ENCODE results near the gene ATF7. TPM values are rescaled to one million over a fixed set of nuclear protein-coding genes. Genes with fewer than 3 reads are reported as not detected.

ATF7 gene
- total and polyA plus RNA-seq, 2 of the 4 experiments (the other 2 are of a cell fraction): 7.0 to 16.3 TPM

- peaks cover 7% of the 10 kb centered on the region for H3K4me1 ChIP-seq (ENCODE audit: control insufficient read depth, insufficient read depth, low read length)
- no peak overlapping the region for H3K4ac ChIP-seq (ENCODE audit: low read depth, low read length)
- TF ChIP-seq SMC3 (IDR thresholded peaks at IDR 0.05; ENCODE audit: low read depth, low read length) (no peak), BHLHE40 (IDR thresholded peaks at IDR 0.05; ENCODE audit: low read depth, low read length) (no peak), MAZ (IDR thresholded peaks at IDR 0.05; ENCODE audit: borderline replicate concordance, low read depth, low read length) (no peak), MAFK (IDR thresholded peaks at IDR 0.05; ENCODE audit: low read depth, low read length) (no peak)
- peaks cover 8% of the 10 kb centered on the region for H3K9me1 ChIP-seq (ENCODE audit: insufficient read depth, low read length)
- no peak overlapping the region for H2BK120ac ChIP-seq (ENCODE audit: low read depth, low read length)
- H3K4me2 ChIP-seq (ENCODE audit: low read depth, low read length): no peak overlapping the region
- no peak overlapping the region for H4K91ac ChIP-seq (ENCODE audit: insufficient read depth, low read depth, low read length)
- no peak overlapping the region for H4K5ac ChIP-seq (ENCODE audit: low read depth, low read length)
- no TSS peak for BruUV-seq (replicated peaks)
- ChIA-PET CTCF (no interaction called here), POLR2A (ENCODE audit: unreplicated experiment) (no interaction called here)
- H3K14ac ChIP-seq (replicated peaks; ENCODE audit: low read depth, low read length): no peak overlapping the region
- H3K36me3 ChIP-seq (ENCODE audit: control insufficient read depth, insufficient read depth, low read length): peaks cover 31% of the 10 kb centered on the region
- no peak overlapping the region for H4K8ac ChIP-seq (ENCODE audit: low read depth in 2 of 2, low read length in 2 of 2)
- no peak overlapping the region for H2AK5ac ChIP-seq (ENCODE audit: low read depth, low read length)
- H3K79me1 ChIP-seq (ENCODE audit: low read depth in 1 of 2, low read length in 2 of 2): peaks cover 8 to 44% of the 10 kb centered on the region in 2 experiments; a peak in 3 of 4 replicates
- H2AFZ ChIP-seq (replicated peaks; ENCODE audit: low read length, poor library complexity): no peak overlapping the region
- WGBS, 2 experiments (ENCODE audit: extremely low coverage in 2 of 2, insufficient read length in 1 of 2): no CpG with 5 or more reads among the region's 2 CpGs
- no peak overlapping the region for H3K18ac ChIP-seq (ENCODE audit: low read depth, low read length)
- dilution Hi-C loops (cut with HindIII; ENCODE audit: low sequenced_read_pairs, unreplicated experiment): no loop called here
- intact Hi-C loops (cut with micrococcal nuclease): loop anchor here (5.0 kb wide), 1 partner anchor 294 kb away; no protein-coding TSS in a partner anchor
- no peak overlapping the region for H3K4me3 ChIP-seq (ENCODE audit: insufficient read depth, low read depth, low read length)
- H3K56ac ChIP-seq (ENCODE audit: extremely low read depth, insufficient read depth, low read length): no peak overlapping the region
- in situ Hi-C loops (cut with MboI; ENCODE audit: low sequenced_read_pairs): loop anchor here (10.0 kb wide), 1 partner anchor 182 kb away; the partner anchor contains the start of gene AAAS
- no peak overlapping the region for H3K9ac ChIP-seq (ENCODE audit: low read depth, low read length)
- H2BK20ac ChIP-seq (ENCODE audit: low read depth, low read length): no peak overlapping the region
- no peak overlapping the region for H2BK5ac ChIP-seq (ENCODE audit: low read depth, low read length, poor library complexity, severe bottlenecking)
- no peak overlapping the region for H2AK9ac ChIP-seq (replicated peaks; ENCODE audit: low read depth, low read length, poor library complexity)
- no peak for ATAC-seq (ENCODE audit: low read depth)
- H3K27ac ChIP-seq (ENCODE audit: insufficient read depth, low read length): no peak overlapping the region
- H2BK15ac ChIP-seq (ENCODE audit: low read depth, low read length): no peak overlapping the region
- H3K27me3 ChIP-seq (ENCODE audit: control insufficient read depth, insufficient read depth, low read length): no peaks in the 10 kb centered on the region
- H3K9me3 ChIP-seq (ENCODE audit: control insufficient read depth, insufficient read depth, low read length): no peaks in the 10 kb centered on the region
- no peaks in the 10 kb centered on the region for H4K20me1 ChIP-seq (ENCODE audit: insufficient read depth, low read length)
- H3K23ac ChIP-seq (ENCODE audit: low read depth, low read length): no peak overlapping the region
- DNase-seq: no peak
Observed at GRCh38 chr12:53506450-53506785, 119.8 kb downstream of the ATF7 start.

Measured in IMR-90 (cell line).